ENCODE data around the gene UAP1L1.

DNA sequence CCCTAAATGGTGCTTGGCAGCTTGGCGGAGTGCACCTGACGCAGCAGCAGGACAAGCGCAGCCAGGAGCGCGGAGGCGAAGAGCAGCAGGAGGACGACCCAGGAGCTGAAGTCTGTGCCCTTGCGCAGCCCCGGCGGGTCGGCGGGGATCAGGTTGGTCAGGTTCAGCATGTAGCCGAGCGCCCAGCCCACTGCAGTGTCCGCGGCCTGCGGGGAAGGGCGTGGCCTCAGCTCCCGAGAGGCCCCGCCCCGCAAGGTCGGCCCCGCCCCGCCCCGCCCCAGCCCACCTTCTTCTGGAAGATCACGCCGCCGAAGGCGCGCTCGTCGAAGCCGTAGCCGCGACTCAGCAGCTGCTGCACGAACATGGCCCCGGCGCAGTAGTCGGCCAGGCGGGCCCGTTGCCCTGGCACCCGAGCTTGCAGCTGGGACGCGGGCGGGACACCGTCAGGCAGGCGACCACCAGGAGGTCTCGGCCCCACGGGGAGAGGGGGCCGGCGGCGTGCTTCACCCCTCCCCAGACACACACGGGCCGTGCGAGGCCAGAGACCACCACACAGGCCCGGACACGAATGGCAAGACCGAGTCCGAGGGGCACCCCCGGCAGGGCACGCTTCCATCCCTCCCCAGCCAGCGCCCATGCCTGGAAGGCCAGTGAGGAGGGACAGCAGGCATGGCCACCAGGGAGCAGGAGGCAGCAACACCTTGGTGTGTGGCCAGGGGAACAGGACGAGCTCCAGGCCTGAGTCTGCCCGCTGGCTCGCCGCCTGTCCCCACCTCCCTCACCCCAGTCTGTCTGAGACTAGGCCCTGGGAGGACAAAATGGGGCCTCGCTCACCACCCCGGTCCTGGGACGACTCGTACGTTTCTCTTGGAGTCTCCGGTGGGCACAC lies 28.4 kb upstream of the UAP1L1 start:
- TF ChIP-seq, protein P1, sequence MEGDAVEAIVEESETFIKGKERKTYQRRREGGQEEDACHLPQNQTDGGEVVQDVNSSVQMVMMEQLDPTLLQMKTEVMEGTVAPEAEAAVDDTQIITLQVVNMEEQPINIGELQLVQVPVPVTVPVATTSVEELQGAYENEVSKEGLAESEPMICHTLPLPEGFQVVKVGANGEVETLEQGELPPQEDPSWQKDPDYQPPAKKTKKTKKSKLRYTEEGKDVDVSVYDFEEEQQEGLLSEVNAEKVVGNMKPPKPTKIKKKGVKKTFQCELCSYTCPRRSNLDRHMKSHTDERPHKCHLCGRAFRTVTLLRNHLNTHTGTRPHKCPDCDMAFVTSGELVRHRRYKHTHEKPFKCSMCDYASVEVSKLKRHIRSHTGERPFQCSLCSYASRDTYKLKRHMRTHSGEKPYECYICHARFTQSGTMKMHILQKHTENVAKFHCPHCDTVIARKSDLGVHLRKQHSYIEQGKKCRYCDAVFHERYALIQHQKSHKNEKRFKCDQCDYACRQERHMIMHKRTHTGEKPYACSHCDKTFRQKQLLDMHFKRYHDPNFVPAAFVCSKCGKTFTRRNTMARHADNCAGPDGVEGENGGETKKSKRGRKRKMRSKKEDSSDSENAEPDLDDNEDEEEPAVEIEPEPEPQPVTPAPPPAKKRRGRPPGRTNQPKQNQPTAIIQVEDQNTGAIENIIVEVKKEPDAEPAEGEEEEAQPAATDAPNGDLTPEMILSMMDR (IDR thresholded peaks at IDR 0.05) = no peak
- TF ChIP-seq POLR2A (IDR thresholded peaks at IDR 0.05) (no peak), EP300 (IDR thresholded peaks at IDR 0.05) (no peak)

All from tibial nerve (tissue), 4 donors.